H54 (cell line): ENCODE data around the gene ITFG1.
"Not testable (repeated sequence)": the region's sequence is repeated elsewhere in the genome, so short reads cannot be mapped to it uniquely, and the experiment has no call there.

ENCODE experiments used
- DNase-seq: peaks from one replicate; pipeline ENCODE4 v3.0.0; 2011; ENCODE audit warnings: low spot score, mixed read lengths; ENCODE audit not compliant: insufficient read length
- FAIRE-seq: peaks from 3 replicates; lab custom pipeline; 2011; peaks lifted over from hg19 to GRCh38; lab: Jason Lieb, UNC
- POLR2A ChIP-seq: IDR thresholded peaks from 2 replicates; pipeline ENCODE4 v1.6.1; 2011; ENCODE audit warnings: low read depth, mild to moderate bottlenecking, low read length

ITFG1 gene

GRCh38 chr16:47465919-47466630, 5.2 kb upstream of the ITFG1 start:
- TF ChIP-seq POLR2A: no peak
- DNase-seq: no peak
- FAIRE-seq: no peak

GRCh38 chr16:47463771-47464624, 3.1 kb upstream of the ITFG1 start:
- DNase-seq (no peak), FAIRE-seq (no peak)
- TF ChIP-seq POLR2A: no peak

GRCh38 chr16:47461598-47462266, 869 bp upstream of the ITFG1 start:
- FAIRE-seq: peak; percentile 81

GRCh38 chr16:47460359-47460710, 528 bp downstream of the ITFG1 start:
- TF ChIP-seq POLR2A: no peak
- DNase-seq: no peak
- FAIRE-seq: no peak

More at GRCh38 chr16:47461598-47462266, 869 bp upstream of the ITFG1 start:
- TF ChIP-seq POLR2A: no peak
- DNase-seq: peak; percentile 16

GRCh38 chr16:47459603-47460002, 1.3 kb downstream of the ITFG1 start:
- FAIRE-seq (no peak), DNase-seq (no peak)
- TF ChIP-seq POLR2A: no peak

- no peak for TF ChIP-seq POLR2A
- no peak for DNase-seq
- no peak for FAIRE-seq
These were observed 2.5 kb downstream of the ITFG1 start for GRCh38 chr16:47458331-47458730.

- DNase-seq (no peak), FAIRE-seq (no peak)
- no peak for TF ChIP-seq POLR2A
These were observed 11.1 kb downstream of the ITFG1 start for GRCh38 chr16:47449788-47450187.

- DNase-seq (no peak), FAIRE-seq (no peak)
- no peak for TF ChIP-seq POLR2A
These were observed 11.9 kb downstream of the ITFG1 start for GRCh38 chr16:47448830-47449575.

GRCh38 chr16:47446431-47446830, 14.4 kb downstream of the ITFG1 start:
- FAIRE-seq: no peak
- DNase-seq: no peak
- TF ChIP-seq POLR2A: no peak

GRCh38 chr16:47442884-47443283, 18.0 kb downstream of the ITFG1 start:
- not testable (repeated sequence) for DNase-seq, FAIRE-seq

GRCh38 chr16:47440066-47440465, 20.8 kb downstream of the ITFG1 start:
- DNase-seq: not testable (repeated sequence)

GRCh38 chr16:47434274-47434673, 26.6 kb downstream of the ITFG1 start:
- FAIRE-seq, DNase-seq: not testable (repeated sequence)

More at GRCh38 chr16:47440066-47440465, 20.8 kb downstream of the ITFG1 start:
- not testable (repeated sequence) for FAIRE-seq

- TF ChIP-seq POLR2A: no peak
- DNase-seq (no peak), FAIRE-seq (no peak)
These were observed 28.9 kb downstream of the ITFG1 start for GRCh38 chr16:47431960-47432359.

- FAIRE-seq: no peak
- DNase-seq: no peak
- TF ChIP-seq POLR2A: no peak
These were observed 34.1 kb downstream of the ITFG1 start for GRCh38 chr16:47426806-47427205.
